Activated naive CD4-positive, alpha-beta T cell treated with anti-CD3 and anti-CD28 coated beads, Interleukin-2, amount 10 ng/mL, durations not matched to agents 7 days and 5 days (primary cell): ENCODE measurements around the gene ZNF548.
A peak's percentile ranks its signal among the peaks of the same experiment; 100 is the strongest.

Source experiments
- CTCF ChIA-PET: fragments of 350-600 bp; sonication (Branson Sonifier 250); formaldehyde crosslinking; loops from one replicate; lab custom pipeline; 2021; ENCODE audit warnings: antibody characterized with exemption; lab: Charles Lee
- DNase-seq: peaks from one replicate; pipeline ENCODE4 v3.0.0-alpha.2; 2020
- H3K27ac Mint-ChIP-seq: one replicate; pipeline ENCODE4 v1.8.0; 2021; ENCODE audit warnings: mild to moderate bottlenecking, moderate library complexity, mixed read lengths
- H3K27me3 Mint-ChIP-seq: one replicate; pipeline ENCODE4 v1.8.0; 2021; ENCODE audit warnings: mild to moderate bottlenecking, mixed read lengths
- H3K36me3 Mint-ChIP-seq: one replicate; pipeline ENCODE4 v1.8.0; 2021; ENCODE audit warnings: mixed read lengths
- H3K4me1 Mint-ChIP-seq: one replicate; pipeline ENCODE4 v1.8.0; 2021; ENCODE audit warnings: mixed read lengths
- H3K4me3 Mint-ChIP-seq: one replicate; pipeline ENCODE4 v1.8.0; 2021; ENCODE audit warnings: mild to moderate bottlenecking, moderate library complexity, mixed read lengths
- H3K9me3 Mint-ChIP-seq: one replicate; pipeline ENCODE4 v1.8.0; 2021; ENCODE audit warnings: mixed read lengths

Gene ZNF548

GRCh38 chr19:57434386-57435061, 44.9 kb downstream of the ZNF548 start:
- H3K9me3 Mint-ChIP-seq = peaks cover 41% of the 10 kb centered on the region
- peaks cover 37% of the 10 kb centered on the region for H3K36me3 Mint-ChIP-seq
- peaks cover 24% of the 10 kb centered on the region for H3K4me1 Mint-ChIP-seq
- peak overlapping the region; percentile 93 for H3K27ac Mint-ChIP-seq
- DNase-seq = no peak
- peak overlapping the region; percentile 96 for H3K4me3 Mint-ChIP-seq
- CTCF ChIA-PET = no interaction called here
- no peaks in the 10 kb centered on the region for H3K27me3 Mint-ChIP-seq

- CTCF ChIA-PET = no interaction called here
- H3K27ac Mint-ChIP-seq = peak within 1 kb of the TSS; percentile 93
- peaks cover 24% of the 10 kb centered on the region for H3K4me1 Mint-ChIP-seq
Observed at GRCh38 chr19:57435062-57435978, 45.7 kb downstream of the ZNF548 start, which contains the start of gene ZNF749. Gene ZNF749 (plus strand): TSS chr19:57435325. CDS start chr19:57435579, 254 bp downstream.

GRCh38 chr19:57436417-57436816, 46.8 kb downstream of the ZNF548 start:
- no peak for DNase-seq
- Mint-ChIP-seq H3K27me3 (no peaks in the 10 kb centered on the region), H3K36me3 (peaks cover 53% of the 10 kb centered on the region), H3K9me3 (peaks cover 47% of the 10 kb centered on the region), H3K4me1 (peaks cover 24% of the 10 kb centered on the region), H3K27ac (peak overlapping the region; percentile 93), H3K4me3 (peak overlapping the region; percentile 96)
- CTCF ChIA-PET = no interaction called here

More at GRCh38 chr19:57435062-57435978, 45.7 kb downstream of the ZNF548 start, which contains the start of gene ZNF749:
- peaks cover 45% of the 10 kb centered on the region for H3K36me3 Mint-ChIP-seq
- peak within 1 kb of the TSS; percentile 96 for H3K4me3 Mint-ChIP-seq
- peaks cover 46% of the 10 kb centered on the region for H3K9me3 Mint-ChIP-seq
- DNase-seq = peak; percentile 99
- H3K27me3 Mint-ChIP-seq = no peaks in the 10 kb centered on the region

GRCh38 chr19:57437931-57438330, 48.3 kb downstream of the ZNF548 start:
- DNase-seq = no peak
- Mint-ChIP-seq H3K27me3 (no peaks in the 10 kb centered on the region), H3K9me3 (peaks cover 54% of the 10 kb centered on the region), H3K4me1 (peaks cover 24% of the 10 kb centered on the region), H3K4me3 (no peak overlapping the region), H3K36me3 (peaks cover 66% of the 10 kb centered on the region), H3K27ac (no peak overlapping the region)
- CTCF ChIA-PET = interaction anchor here (1.1 kb wide), 1 partner anchor 142 kb away, joined by 3 read pairs; no protein-coding TSS in a partner anchor

GRCh38 chr19:57438925-57439324, 49.3 kb downstream of the ZNF548 start:
- Mint-ChIP-seq H3K4me1 (peaks cover 24% of the 10 kb centered on the region), H3K27ac (no peak overlapping the region), H3K27me3 (no peaks in the 10 kb centered on the region), H3K4me3 (no peak overlapping the region), H3K36me3 (peaks cover 76% of the 10 kb centered on the region), H3K9me3 (peaks cover 57% of the 10 kb centered on the region)
- DNase-seq = no peak
- CTCF ChIA-PET = no interaction called here

GRCh38 chr19:57441979-57442752, 52.5 kb downstream of the ZNF548 start:
- Mint-ChIP-seq H3K27ac (no peak overlapping the region), H3K36me3 (peaks cover 81% of the 10 kb centered on the region)

GRCh38 chr19:57443121-57443696, 53.6 kb downstream of the ZNF548 start:
- no peak overlapping the region for H3K4me3 Mint-ChIP-seq
- DNase-seq = no peak
- no peak overlapping the region for H3K27ac Mint-ChIP-seq
- H3K4me1 Mint-ChIP-seq = peaks cover 2% of the 10 kb centered on the region
- no peaks in the 10 kb centered on the region for H3K27me3 Mint-ChIP-seq
- peaks cover 75% of the 10 kb centered on the region for H3K9me3 Mint-ChIP-seq
- peaks cover 79% of the 10 kb centered on the region for H3K36me3 Mint-ChIP-seq
- CTCF ChIA-PET = no interaction called here

More at GRCh38 chr19:57441979-57442752, 52.5 kb downstream of the ZNF548 start:
- H3K4me3 Mint-ChIP-seq = no peak overlapping the region
- peaks cover 75% of the 10 kb centered on the region for H3K9me3 Mint-ChIP-seq
- CTCF ChIA-PET = no interaction called here
- peaks cover 2% of the 10 kb centered on the region for H3K4me1 Mint-ChIP-seq
- no peak for DNase-seq
- H3K27me3 Mint-ChIP-seq = no peaks in the 10 kb centered on the region

GRCh38 chr19:57452307-57452706, 62.7 kb downstream of the ZNF548 start:
- peaks cover 51% of the 10 kb centered on the region for H3K9me3 Mint-ChIP-seq
- no peak overlapping the region for H3K27ac Mint-ChIP-seq
- H3K36me3 Mint-ChIP-seq = peaks cover 19% of the 10 kb centered on the region
- H3K4me3 Mint-ChIP-seq = no peak overlapping the region
- H3K27me3 Mint-ChIP-seq = no peaks in the 10 kb centered on the region
- no peaks in the 10 kb centered on the region for H3K4me1 Mint-ChIP-seq
- CTCF ChIA-PET = no interaction called here
- DNase-seq = no peak
